ENCODE results near the gene SNAPC5.

DNA sequence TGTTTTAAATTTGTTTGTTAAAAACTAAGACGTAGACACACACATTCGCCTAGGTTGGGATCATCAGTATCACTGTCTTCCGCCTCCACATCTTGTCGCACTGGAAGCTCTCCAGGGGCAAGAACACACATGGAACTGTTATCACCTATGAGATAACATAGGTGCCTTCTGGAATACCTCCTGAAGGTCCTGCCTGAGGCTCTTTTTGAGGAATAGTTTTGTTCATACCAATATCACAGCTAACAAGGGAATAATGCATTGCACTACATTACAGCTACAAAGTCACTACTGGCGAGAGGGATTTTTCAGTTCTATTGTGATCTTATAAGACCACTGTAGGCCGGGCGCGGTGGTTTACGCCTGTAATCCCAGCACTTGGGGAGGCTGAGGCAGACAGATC lies 37.5 kb upstream of the SNAPC5 start:
- TF ChIP-seq CTCF (conservative IDR thresholded peaks at IDR 0.05; ENCODE audit: low read depth in 2 of 2) (no peak), EZH2 (IDR thresholded peaks at IDR 0.05; ENCODE audit: low read depth, unreplicated experiment) (no peak), EZH2phosphoT487 (IDR thresholded peaks at IDR 0.05; ENCODE audit: unreplicated experiment) (no peak), POLR2AphosphoS5 (IDR thresholded peaks at IDR 0.05; ENCODE audit: low read depth) (no peak), JUNB (IDR thresholded peaks at IDR 0.05; ENCODE audit: unreplicated experiment) (no peak), CREB1 (CRISPR knock-in tag; IDR thresholded peaks at IDR 0.05; ENCODE audit: low read depth) (no peak), ETS1 (IDR thresholded peaks at IDR 0.05) (no peak)
- TF ChIP-seq, protein P1, sequence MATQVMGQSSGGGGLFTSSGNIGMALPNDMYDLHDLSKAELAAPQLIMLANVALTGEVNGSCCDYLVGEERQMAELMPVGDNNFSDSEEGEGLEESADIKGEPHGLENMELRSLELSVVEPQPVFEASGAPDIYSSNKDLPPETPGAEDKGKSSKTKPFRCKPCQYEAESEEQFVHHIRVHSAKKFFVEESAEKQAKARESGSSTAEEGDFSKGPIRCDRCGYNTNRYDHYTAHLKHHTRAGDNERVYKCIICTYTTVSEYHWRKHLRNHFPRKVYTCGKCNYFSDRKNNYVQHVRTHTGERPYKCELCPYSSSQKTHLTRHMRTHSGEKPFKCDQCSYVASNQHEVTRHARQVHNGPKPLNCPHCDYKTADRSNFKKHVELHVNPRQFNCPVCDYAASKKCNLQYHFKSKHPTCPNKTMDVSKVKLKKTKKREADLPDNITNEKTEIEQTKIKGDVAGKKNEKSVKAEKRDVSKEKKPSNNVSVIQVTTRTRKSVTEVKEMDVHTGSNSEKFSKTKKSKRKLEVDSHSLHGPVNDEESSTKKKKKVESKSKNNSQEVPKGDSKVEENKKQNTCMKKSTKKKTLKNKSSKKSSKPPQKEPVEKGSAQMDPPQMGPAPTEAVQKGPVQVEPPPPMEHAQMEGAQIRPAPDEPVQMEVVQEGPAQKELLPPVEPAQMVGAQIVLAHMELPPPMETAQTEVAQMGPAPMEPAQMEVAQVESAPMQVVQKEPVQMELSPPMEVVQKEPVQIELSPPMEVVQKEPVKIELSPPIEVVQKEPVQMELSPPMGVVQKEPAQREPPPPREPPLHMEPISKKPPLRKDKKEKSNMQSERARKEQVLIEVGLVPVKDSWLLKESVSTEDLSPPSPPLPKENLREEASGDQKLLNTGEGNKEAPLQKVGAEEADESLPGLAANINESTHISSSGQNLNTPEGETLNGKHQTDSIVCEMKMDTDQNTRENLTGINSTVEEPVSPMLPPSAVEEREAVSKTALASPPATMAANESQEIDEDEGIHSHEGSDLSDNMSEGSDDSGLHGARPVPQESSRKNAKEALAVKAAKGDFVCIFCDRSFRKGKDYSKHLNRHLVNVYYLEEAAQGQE (IDR thresholded peaks at IDR 0.05; ENCODE audit: unreplicated experiment) = no peak
